ENCODE measurements around the gene MROH9. TPM values are rescaled to one million over a fixed set of nuclear protein-coding genes. Genes with fewer than 3 reads are reported as not detected.

The MROH9 gene
- total and polyA plus RNA-seq, 2 of the 8 experiments (the other 6 are each of a cell fraction or from before 2014, with no cell fraction given), result not detected

DNA sequence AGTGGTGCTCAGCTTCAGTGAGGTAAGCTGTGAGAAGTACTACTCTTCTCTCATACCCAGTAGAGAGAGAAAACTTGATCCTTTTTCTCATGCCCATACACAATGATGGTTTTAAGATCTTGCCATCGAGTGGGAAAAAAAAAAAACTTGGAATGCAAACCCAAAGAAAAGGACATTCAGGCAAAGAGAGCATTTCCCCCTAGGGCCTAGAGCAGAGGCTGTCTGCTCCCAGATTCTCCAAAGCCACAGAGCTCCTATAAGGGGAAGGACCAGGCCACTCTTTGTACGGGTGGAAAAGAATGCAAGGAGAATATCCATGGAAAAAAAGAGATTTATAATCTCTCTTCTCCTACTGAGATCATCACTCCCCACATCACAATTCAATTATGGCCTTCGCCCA is 34.9 kb downstream of the MROH9 start:
- H3K18ac ChIP-seq (ENCODE audit: extremely low read depth, low read length), result no peak overlapping the region
- no peak overlapping the region for H3K14ac ChIP-seq (ENCODE audit: insufficient read length)
- H3K36me3 ChIP-seq (ENCODE audit: control insufficient read depth in 2 of 4, insufficient read depth in 4 of 4, low read length in 3 of 4), result no peaks in the 10 kb centered on the region
- H3K4ac ChIP-seq (replicated peaks; ENCODE audit: insufficient read length, low read depth, low read length), result no peak overlapping the region
- H3K23me2 ChIP-seq (ENCODE audit: low read depth, low read length), result no peaks in the 10 kb centered on the region
- H3K27me3 ChIP-seq (replicated peaks in 1 of 4; ENCODE audit: control insufficient read depth in 3 of 4, extremely low read depth in 1 of 4, insufficient read depth in 3 of 4, low read length in 3 of 4), result no peaks in the 10 kb centered on the region
- 75% methylated on average over 3 of the region's 3 CpGs; no CpG with 5 or more reads in 1 of the 2 experiments for WGBS, 2 experiments (ENCODE audit: extremely low coverage in 1 of 2, insufficient coverage in 1 of 2, insufficient read length in 1 of 2, insufficient replicate concordance in 2 of 2, low coverage in 1 of 2, low lambda C conversion rate in 2 of 2, missing lambda C conversion rate in 1 of 2)
- H2BK120ac ChIP-seq (replicated peaks; ENCODE audit: low read depth, low read length), result no peak overlapping the region
- ChIA-PET CTCF (ENCODE audit: partially characterized antibody) (interaction anchor here (0.7 to 8.8 kb wide), 13 partner anchors 10 to 506 kb away, joined by 3 to 112 read pairs (median 4); partner anchors contain the start of gene FMO2), POLR2A (ENCODE audit: partially characterized antibody) (no interaction called here)
- no peak overlapping the region for H4K91ac ChIP-seq (replicated peaks; ENCODE audit: insufficient read length, low read length)
- H3K4me2 ChIP-seq (ENCODE audit: insufficient read depth in 1 of 2, low read depth in 2 of 2, low read length in 2 of 2), result no peak overlapping the region
- H2BK5ac ChIP-seq (ENCODE audit: low read depth, low read length), result no peak overlapping the region
- no peak overlapping the region for H2AK5ac ChIP-seq (ENCODE audit: low read depth, low read length)
- H3K4me3 ChIP-seq (ENCODE audit: extremely low read depth in 1 of 4, insufficient read depth in 2 of 4, low read depth in 3 of 4, low read length in 4 of 4), result no peak overlapping the region
- H2BK15ac ChIP-seq (ENCODE audit: low read length), result no peak overlapping the region
- H3K79me1 ChIP-seq (ENCODE audit: low read depth, low read length), result no peaks in the 10 kb centered on the region
- no peaks in the 10 kb centered on the region for H3K79me2 ChIP-seq (ENCODE audit: control insufficient read depth in 1 of 2, insufficient read depth in 2 of 2, low read length in 2 of 2)
- no peak overlapping the region for H3K27ac ChIP-seq (ENCODE audit: low read depth, low read length)
- no peak for DNase-seq (ENCODE audit: low read depth in 1 of 2, low spot score in 2 of 2)
- no peak overlapping the region for H2AFZ ChIP-seq (ENCODE audit: low read length)
- H3K4me1 ChIP-seq (replicated peaks in 1 of 4; ENCODE audit: control insufficient read depth in 3 of 4, insufficient read depth in 4 of 4, low read length in 3 of 4), result no peaks in the 10 kb centered on the region
- H4K20me1 ChIP-seq (replicated peaks in 1 of 2; ENCODE audit: control insufficient read depth in 1 of 2, insufficient read depth in 2 of 2, low read length in 2 of 2), result no peaks in the 10 kb centered on the region
- no peak overlapping the region for H2BK20ac ChIP-seq (ENCODE audit: low read length)
- H4K8ac ChIP-seq (ENCODE audit: extremely low read depth, insufficient read depth, low read length), result no peak overlapping the region
- no peak overlapping the region for H2BK12ac ChIP-seq (ENCODE audit: low read depth, low read length)
- no peak for FAIRE-seq
- H3K56ac ChIP-seq (replicated peaks; ENCODE audit: insufficient read length, low read depth, low read length), result no peak overlapping the region
- H3K23ac ChIP-seq (ENCODE audit: insufficient read length), result no peak overlapping the region
- no peaks in the 10 kb centered on the region for H3K9me3 ChIP-seq (ENCODE audit: insufficient read depth in 2 of 2, low read depth in 1 of 2, low read length in 1 of 2)
- no peak overlapping the region for H4K5ac ChIP-seq (ENCODE audit: insufficient read length, low read depth, low read length)
- no peak overlapping the region for H3K9ac ChIP-seq (replicated peaks in 1 of 4; ENCODE audit: extremely low read depth in 1 of 4, low read depth in 3 of 4, low read length in 3 of 4)
